SK-N-SH (cell line): Measurements from ENCODE around the gene CREB3L4. TPM values are rescaled to one million over a fixed set of nuclear protein-coding genes. Genes with fewer than 3 reads are reported as not detected.
"Not testable (repeated sequence)": the region's sequence is repeated elsewhere in the genome, so short reads cannot be mapped to it uniquely, and the experiment has no call there.

Experiments
- CTCF ChIA-PET: fragments of 300-600, 350-600 bp; formaldehyde crosslinking; extraction: SDS; loops from one replicate; lab custom pipeline; 2021; lab: Yijun Ruan, JAX
- POLR2A ChIA-PET: fragments of 350-600 bp; sonication (Branson Sonifier 250); formaldehyde crosslinking; extraction: SDS; loops from one replicate; lab custom pipeline; 2020; ENCODE audit warnings: antibody characterized with exemption, inconsistent platforms; lab: Yijun Ruan, JAX
- DNase-seq: peaks from one replicate; pipeline ENCODE4 v3.0.0; 2012
- H2AFZ ChIP-seq: fragments of 200-600 bp; sonication (generic); 2 replicates; pipeline ENCODE4 v1.8.1; 2016; ENCODE audit warnings: antibody characterized with exemption, mild to moderate bottlenecking, low read depth
- H3F3A ChIP-seq: fragments of 200-600 bp; sonication (generic); replicated peaks from 2 replicates; pipeline ENCODE3; 2016; ENCODE audit warnings: antibody characterized with exemption, mild to moderate bottlenecking; ENCODE audit not compliant: insufficient read depth
- H3K27ac ChIP-seq, 2 experiments: fragments of 200-500 bp in 1 of 2; fragments of 200-600 bp in 1 of 2; sonication (Bioruptor generic) in 1 of 2; sonication (generic), shearing (Covaris generic) in 1 of 2; 2 replicates each; pipeline versions ENCODE4 v1.5.1 to v1.6.1; 2014 to 2016; ENCODE audit warnings: low read depth in 2 of 2, inconsistent platforms in 1 of 2, low read length in 1 of 2, mild to moderate bottlenecking in 1 of 2, mixed read lengths in 1 of 2
- H3K27me3 ChIP-seq: fragments of 200-600 bp; sonication (generic), shearing (Covaris generic); 2 replicates; pipeline ENCODE4 v1.6.1; 2016; ENCODE audit warnings: mixed run types; ENCODE audit not compliant: insufficient read depth
- H3K36me3 ChIP-seq, 2 experiments: fragments of 200-500 bp in 1 of 2; fragments of 200-600 bp in 1 of 2; sonication (Bioruptor generic) in 1 of 2; sonication (generic) in 1 of 2; replicated peaks in 1 of 2; 2 replicates each; pipeline versions ENCODE3 to v1.5.1; 2014 to 2016; ENCODE audit warnings: low read length in 1 of 2, mild to moderate bottlenecking in 1 of 2; ENCODE audit not compliant: insufficient read depth in 2 of 2, control insufficient read depth in 1 of 2
- H3K4me1 ChIP-seq, 2 experiments: fragments of 200-500 bp in 1 of 2; fragments of 200-600 bp in 1 of 2; sonication (Bioruptor generic) in 1 of 2; sonication (generic), shearing (Covaris generic) in 1 of 2; 2 replicates each; pipeline versions ENCODE4 v1.5.1 to v1.6.1; 2014 to 2016; ENCODE audit warnings: low read depth in 1 of 2, low read length in 1 of 2, mixed run types in 1 of 2; ENCODE audit not compliant: insufficient read depth in 2 of 2, control insufficient read depth in 1 of 2
- H3K4me2 ChIP-seq: fragments of 200-600 bp; sonication (generic), shearing (Covaris generic); 2 replicates; pipeline ENCODE4 v1.6.1; 2017; ENCODE audit warnings: mixed run types
- H3K4me3 ChIP-seq, 2 experiments: fragments of 200-500 bp in 1 of 2; fragments of 200-600 bp in 1 of 2; sonication (Bioruptor generic) in 1 of 2; sonication (generic), shearing (Covaris generic) in 1 of 2; 2 replicates each; pipeline versions ENCODE4 v1.5.1 to v1.8.1; 2014 to 2016; ENCODE audit warnings: low read depth in 2 of 2, inconsistent platforms in 1 of 2, low read length in 1 of 2, mild to moderate bottlenecking in 1 of 2, mixed read lengths in 1 of 2, moderate library complexity in 1 of 2
- H3K79me2 ChIP-seq: fragments of 200-600 bp; sonication (generic); 2 replicates; pipeline ENCODE4 v1.8.1; 2017; ENCODE audit warnings: mild to moderate bottlenecking; ENCODE audit not compliant: insufficient read depth
- H3K9ac ChIP-seq: fragments of 200-600 bp; sonication (generic); 2 replicates; pipeline ENCODE4 v1.6.1; 2017; ENCODE audit warnings: mixed run types
- H3K9me2 ChIP-seq: fragments of 200-600 bp; sonication (generic); 2 replicates; pipeline ENCODE4 v1.6.1; 2017; ENCODE audit warnings: mixed run types
- H3K9me3 ChIP-seq: fragments of 200-600 bp; sonication (generic); 2 replicates; pipeline ENCODE4 v1.6.1; 2017; ENCODE audit warnings: mixed run types, mild to moderate bottlenecking, moderate library complexity
- H4K20me1 ChIP-seq: fragments of 200-600 bp; sonication (generic); 2 replicates; pipeline ENCODE4 v1.6.1; 2017; ENCODE audit warnings: mild to moderate bottlenecking, mixed run types; ENCODE audit not compliant: insufficient read depth
- EP300 ChIP-seq, 2 experiments: IDR thresholded peaks; 2 replicates each; pipeline versions ENCODE4 v1.4.0 to v1.6.1; 2012; ENCODE audit warnings: borderline replicate concordance in 1 of 2, low read depth in 1 of 2, low read length in 1 of 2
- EZH2phosphoT487 ChIP-seq: fragments of 200-600 bp; sonication (generic); IDR thresholded peaks from 2 replicates; pipeline ENCODE4 v1.6.1; 2017; ENCODE audit warnings: low read depth, mixed run types, mild to moderate bottlenecking, antibody characterized with exemption, moderate library complexity, borderline replicate concordance
- MEF2A ChIP-seq: IDR thresholded peaks from 2 replicates; pipeline ENCODE4 v1.4.0; 2012; ENCODE audit warnings: low read depth, borderline replicate concordance
- NFIC ChIP-seq: IDR thresholded peaks from 2 replicates; pipeline ENCODE4 v1.4.0; 2012; ENCODE audit warnings: borderline replicate concordance
- NRF1 ChIP-seq: IDR thresholded peaks from 2 replicates; pipeline ENCODE4 v1.6.1; 2012; ENCODE audit warnings: low read depth, mild to moderate bottlenecking, low read length
- POLR2AphosphoS5 ChIP-seq: IDR thresholded peaks from 2 replicates; pipeline ENCODE4 v1.6.1; 2012; ENCODE audit warnings: low read depth, low read length
- RAD21 ChIP-seq: IDR thresholded peaks from 2 replicates; pipeline ENCODE4 v1.6.1; 2012; ENCODE audit warnings: mild to moderate bottlenecking, low read length
- RCOR1 ChIP-seq: fragments of 150-350 bp; IDR thresholded peaks from 2 replicates; pipeline ENCODE4 v1.6.1; 2017; ENCODE audit warnings: antibody characterized with exemption, low read length
- REST ChIP-seq: IDR thresholded peaks from 2 replicates; pipeline ENCODE4 v1.6.1; 2012; ENCODE audit warnings: mild to moderate bottlenecking, low read depth, low read length, moderate library complexity
- RFX5 ChIP-seq: IDR thresholded peaks from 2 replicates; pipeline ENCODE4 v1.6.1; 2012; ENCODE audit warnings: mild to moderate bottlenecking, improper control_type of control experiment, low read length
- SMC3 ChIP-seq: IDR thresholded peaks from 2 replicates; pipeline ENCODE4 v1.6.1; 2012; ENCODE audit warnings: low read depth, low read length, improper control_type of control experiment
- TAF1 ChIP-seq: IDR thresholded peaks from 2 replicates; pipeline ENCODE4 v1.6.1; 2012; ENCODE audit warnings: low read depth, mild to moderate bottlenecking, low read length, moderate library complexity, borderline replicate concordance
- TCF12 ChIP-seq: IDR thresholded peaks from 2 replicates; pipeline ENCODE4 v1.4.0; 2012
- USF2 ChIP-seq: fragments of 150-350 bp; IDR thresholded peaks from 2 replicates; pipeline ENCODE4 v1.6.1; 2017; ENCODE audit warnings: antibody characterized with exemption, low read length, low read depth, borderline replicate concordance
- YY1 ChIP-seq: IDR thresholded peaks from 2 replicates; pipeline ENCODE4 v1.4.0; 2012; ENCODE audit warnings: low read depth, mild to moderate bottlenecking
- WGBS: methylation state at CpG from one replicate; pipeline ENCODE4 v1.1.6; 2017; ENCODE audit warnings: low lambda C conversion rate; 5-methylcytosine and 5-hydroxymethylcytosine counted together
- polyA plus RNA-seq, 3 experiments: library from polyadenylated mRNA; depleted of rRNA; stranded (reverse); fragments of >200 nt; gene quantifications; 2 replicates each; pipeline ENCODE4 v1.2.3, GENCODE V29; 2012
- TF ChIP-seq, protein P1 (sequence below): IDR thresholded peaks from 2 replicates; pipeline ENCODE4 v1.4.0; 2012; ENCODE audit warnings: low read depth
- TF ChIP-seq, protein P2 (sequence below): IDR thresholded peaks from 2 replicates; pipeline ENCODE4 v1.4.0; 2012; ENCODE audit warnings: low read depth, borderline replicate concordance
- TF ChIP-seq, protein P3 (sequence below): fragments of 200-600 bp; sonication (generic); IDR thresholded peaks from 2 replicates; pipeline ENCODE4 v1.6.1; 2017; ENCODE audit warnings: antibody characterized with exemption, mild to moderate bottlenecking, moderate library complexity

The CREB3L4 gene
- polyA plus RNA-seq, 1 of the 3 experiments (the other 2 are of a cell fraction) = 12.8 TPM

- TF ChIP-seq EP300 (IDR thresholded peaks at IDR 0.05; ENCODE audit: borderline replicate concordance in 1 of 2, low read depth in 1 of 2, low read length in 1 of 2) = no peak
- no peak for TF ChIP-seq RFX5
These were observed 44.4 kb downstream of the CREB3L4 start (continued) for GRCh38 chr1:154012129-154012528.

DNA sequence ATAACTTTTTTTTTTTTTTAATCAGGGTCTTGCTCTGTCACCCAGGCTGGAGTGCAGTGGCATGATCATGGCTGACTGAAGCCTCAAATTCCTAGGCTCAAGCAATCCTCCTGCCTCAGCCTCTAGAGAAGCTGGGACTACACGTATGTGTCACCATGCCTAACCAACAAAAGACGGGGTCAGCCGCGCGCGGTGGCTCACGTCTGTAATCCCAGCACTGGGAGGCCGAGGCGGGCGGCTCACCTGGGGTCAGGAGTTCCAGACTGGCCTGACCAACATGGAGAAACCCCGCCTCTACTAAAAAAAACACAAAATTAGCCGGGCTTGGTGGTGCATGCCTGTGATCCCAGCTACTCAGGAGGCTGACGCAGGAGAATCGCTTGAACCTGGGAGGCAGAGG, 44.8 kb downstream of the CREB3L4 start:
- H2AFZ ChIP-seq, H3K4me1 ChIP-seq, DNase-seq, H3K79me2 ChIP-seq, POLR2A ChIA-PET, H3F3A ChIP-seq, CTCF ChIA-PET, H3K9ac ChIP-seq, H3K9me2 ChIP-seq, H3K27ac ChIP-seq, H3K9me3 ChIP-seq, H4K20me1 ChIP-seq, H3K27me3 ChIP-seq, H3K4me3 ChIP-seq, H3K4me2 ChIP-seq, H3K36me3 ChIP-seq: not testable (repeated sequence)
- WGBS = 85% methylated on average over 10 of the region's 14 CpGs

DNA sequence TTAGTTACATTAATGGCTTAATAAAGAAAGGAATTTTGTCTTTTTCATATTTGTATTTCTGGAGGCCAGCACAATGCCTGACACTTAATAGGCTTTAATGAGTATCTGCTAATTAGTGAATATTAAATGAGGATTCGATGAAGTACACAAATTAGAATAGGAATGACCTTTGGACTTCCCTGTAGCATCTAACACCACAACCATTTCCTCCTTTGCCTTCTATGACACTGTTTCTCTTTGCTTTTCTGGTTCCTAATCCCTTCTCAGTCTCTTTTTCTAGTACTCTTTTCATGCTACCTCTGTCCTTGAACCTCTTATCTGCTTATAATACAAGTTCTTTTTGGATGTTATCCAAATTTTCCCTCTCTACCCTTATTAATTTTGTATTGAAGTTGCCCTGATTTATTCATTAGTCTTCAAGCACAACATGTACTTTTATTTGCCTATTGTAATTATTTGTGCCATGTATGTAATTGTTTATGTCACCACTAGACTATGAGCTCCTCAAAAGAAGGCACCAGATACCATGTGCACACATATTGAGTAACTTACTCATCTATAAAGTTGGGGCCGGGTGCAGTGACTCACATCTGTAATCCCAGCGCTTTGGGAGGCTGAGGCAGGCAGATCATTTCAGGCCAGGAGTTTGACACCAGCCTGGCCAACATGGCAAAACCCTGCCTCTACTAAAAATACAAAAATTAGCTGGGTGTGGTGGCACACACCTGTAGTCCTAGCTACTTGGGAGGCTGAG, 46.6 kb downstream of the CREB3L4 start:
- 18% methylated on average over 3 of the region's 3 CpGs for WGBS
- Histone ChIP-seq H3K9ac (no peak overlapping the region), H3K36me3 (no peaks in the 10 kb centered on the region), H3F3A (no peaks in the 10 kb centered on the region), H2AFZ (no peak overlapping the region), H3K9me3 (no peaks in the 10 kb centered on the region), H3K4me2 (no peak overlapping the region), H3K4me3 (no peak overlapping the region), H3K9me2 (no peaks in the 10 kb centered on the region), H3K27me3 (no peaks in the 10 kb centered on the region), H3K27ac (no peak overlapping the region), H4K20me1 (no peaks in the 10 kb centered on the region), H3K79me2 (no peaks in the 10 kb centered on the region), H3K4me1 (no peaks in the 10 kb centered on the region)
- DNase-seq = no peak
- ChIA-PET POLR2A (no interaction called here), CTCF (no interaction called here)
- TF ChIP-seq RAD21 (no peak), MEF2A (no peak), USF2 (no peak), POLR2AphosphoS5 (no peak), NRF1 (no peak), TCF12 (no peak), EP300 (IDR thresholded peaks at IDR 0.05; ENCODE audit: borderline replicate concordance in 1 of 2, low read depth in 1 of 2, low read length in 1 of 2) (no peak), RCOR1 (no peak), EZH2phosphoT487 (no peak), NFIC (no peak), YY1 (no peak), SMC3 (no peak), REST (no peak), TAF1 (no peak)
- TF ChIP-seq, protein P1, sequence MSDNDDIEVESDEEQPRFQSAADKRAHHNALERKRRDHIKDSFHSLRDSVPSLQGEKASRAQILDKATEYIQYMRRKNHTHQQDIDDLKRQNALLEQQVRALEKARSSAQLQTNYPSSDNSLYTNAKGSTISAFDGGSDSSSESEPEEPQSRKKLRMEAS = no peak
- TF ChIP-seq, protein P2, sequence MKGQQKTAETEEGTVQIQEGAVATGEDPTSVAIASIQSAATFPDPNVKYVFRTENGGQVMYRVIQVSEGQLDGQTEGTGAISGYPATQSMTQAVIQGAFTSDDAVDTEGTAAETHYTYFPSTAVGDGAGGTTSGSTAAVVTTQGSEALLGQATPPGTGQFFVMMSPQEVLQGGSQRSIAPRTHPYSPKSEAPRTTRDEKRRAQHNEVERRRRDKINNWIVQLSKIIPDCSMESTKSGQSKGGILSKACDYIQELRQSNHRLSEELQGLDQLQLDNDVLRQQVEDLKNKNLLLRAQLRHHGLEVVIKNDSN = no peak
- TF ChIP-seq, protein P3, sequence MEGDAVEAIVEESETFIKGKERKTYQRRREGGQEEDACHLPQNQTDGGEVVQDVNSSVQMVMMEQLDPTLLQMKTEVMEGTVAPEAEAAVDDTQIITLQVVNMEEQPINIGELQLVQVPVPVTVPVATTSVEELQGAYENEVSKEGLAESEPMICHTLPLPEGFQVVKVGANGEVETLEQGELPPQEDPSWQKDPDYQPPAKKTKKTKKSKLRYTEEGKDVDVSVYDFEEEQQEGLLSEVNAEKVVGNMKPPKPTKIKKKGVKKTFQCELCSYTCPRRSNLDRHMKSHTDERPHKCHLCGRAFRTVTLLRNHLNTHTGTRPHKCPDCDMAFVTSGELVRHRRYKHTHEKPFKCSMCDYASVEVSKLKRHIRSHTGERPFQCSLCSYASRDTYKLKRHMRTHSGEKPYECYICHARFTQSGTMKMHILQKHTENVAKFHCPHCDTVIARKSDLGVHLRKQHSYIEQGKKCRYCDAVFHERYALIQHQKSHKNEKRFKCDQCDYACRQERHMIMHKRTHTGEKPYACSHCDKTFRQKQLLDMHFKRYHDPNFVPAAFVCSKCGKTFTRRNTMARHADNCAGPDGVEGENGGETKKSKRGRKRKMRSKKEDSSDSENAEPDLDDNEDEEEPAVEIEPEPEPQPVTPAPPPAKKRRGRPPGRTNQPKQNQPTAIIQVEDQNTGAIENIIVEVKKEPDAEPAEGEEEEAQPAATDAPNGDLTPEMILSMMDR = no peak
